Loucy (cell line): Measurements from ENCODE around the gene TXNL1.

ENCODE experiments used
- EZH2phosphoT487 ChIP-seq: fragments of 200-600 bp; IDR thresholded peaks from 2 replicates; pipeline ENCODE4 v1.6.1; 2018; ENCODE audit warnings: antibody characterized with exemption, mild to moderate bottlenecking, moderate library complexity, borderline replicate concordance
- TF ChIP-seq, protein P1 (sequence below): fragments of 200-600 bp; sonication (generic); conservative IDR thresholded peaks from 2 replicates; pipeline ENCODE4 v1.5.1; 2014; ENCODE audit warnings: mild to moderate bottlenecking, antibody characterized with exemption, low read length

- TF ChIP-seq, protein P1, sequence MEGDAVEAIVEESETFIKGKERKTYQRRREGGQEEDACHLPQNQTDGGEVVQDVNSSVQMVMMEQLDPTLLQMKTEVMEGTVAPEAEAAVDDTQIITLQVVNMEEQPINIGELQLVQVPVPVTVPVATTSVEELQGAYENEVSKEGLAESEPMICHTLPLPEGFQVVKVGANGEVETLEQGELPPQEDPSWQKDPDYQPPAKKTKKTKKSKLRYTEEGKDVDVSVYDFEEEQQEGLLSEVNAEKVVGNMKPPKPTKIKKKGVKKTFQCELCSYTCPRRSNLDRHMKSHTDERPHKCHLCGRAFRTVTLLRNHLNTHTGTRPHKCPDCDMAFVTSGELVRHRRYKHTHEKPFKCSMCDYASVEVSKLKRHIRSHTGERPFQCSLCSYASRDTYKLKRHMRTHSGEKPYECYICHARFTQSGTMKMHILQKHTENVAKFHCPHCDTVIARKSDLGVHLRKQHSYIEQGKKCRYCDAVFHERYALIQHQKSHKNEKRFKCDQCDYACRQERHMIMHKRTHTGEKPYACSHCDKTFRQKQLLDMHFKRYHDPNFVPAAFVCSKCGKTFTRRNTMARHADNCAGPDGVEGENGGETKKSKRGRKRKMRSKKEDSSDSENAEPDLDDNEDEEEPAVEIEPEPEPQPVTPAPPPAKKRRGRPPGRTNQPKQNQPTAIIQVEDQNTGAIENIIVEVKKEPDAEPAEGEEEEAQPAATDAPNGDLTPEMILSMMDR = no peak
- no peak for TF ChIP-seq EZH2phosphoT487
These were observed 81.5 kb downstream of the TXNL1 start for GRCh38 chr18:56556907-56557306.
